IMR-90 (cell line): ENCODE data around the gene NXPE4. TPM values are rescaled to one million over a fixed set of nuclear protein-coding genes. Genes with fewer than 3 reads are reported as not detected.
"Not testable (repeated sequence)": the region's sequence is repeated elsewhere in the genome, so short reads cannot be mapped to it uniquely, and the experiment has no call there.

ENCODE experiments used
- ATAC-seq: fragments of 200-7000 bp; cut with Tn5 transposase; 2 replicates; pipeline ENCODE4 v1.9.1; 2020; ENCODE audit warnings: low read depth, mild to moderate bottlenecking, moderate library complexity
- Bru-seq: library from RNA; stranded (reverse); fragments of 400-500 nt; gene quantifications from one replicate; lab custom pipeline; 2021; lab: Mats Ljungman, UMichigan
- BruChase-seq, 2 experiments: library from RNA; stranded (reverse); fragments of 400-500 nt; gene quantifications; one replicate each; lab custom pipeline; 2021; lab: Mats Ljungman, UMichigan
- BruUV-seq: library from RNA; stranded (reverse); fragments of 400-500 nt; replicated peaks from 2 replicates; lab custom pipeline; 2021; lab: Mats Ljungman, UMichigan
- CTCF ChIA-PET: fragments of 300-600 bp; formaldehyde crosslinking; extraction: SDS; loops from one replicate; lab custom pipeline; 2021; ENCODE audit warnings: antibody characterized with exemption; lab: Yijun Ruan, JAX
- POLR2A ChIA-PET: fragments of 300-600 bp; sonication (Branson Sonifier 250); formaldehyde crosslinking; loops from one replicate; lab custom pipeline; 2022; ENCODE audit warnings: antibody characterized with exemption; ENCODE audit not compliant: unreplicated experiment; lab: Charles Lee
- DNase-seq: peaks from one replicate; pipeline ENCODE4 v3.0.0; 2013
- H2AFZ ChIP-seq: replicated peaks from 2 replicates; pipeline ENCODE3; 2013; ENCODE audit warnings: low read length, mild to moderate bottlenecking; ENCODE audit not compliant: poor library complexity
- H2AK5ac ChIP-seq: 2 replicates; pipeline ENCODE4 v1.6.1; 2013; ENCODE audit warnings: low read depth, low read length, inconsistent platforms
- H2AK9ac ChIP-seq: replicated peaks from 2 replicates; pipeline ENCODE3; 2013; ENCODE audit warnings: mild to moderate bottlenecking, low read depth, low read length, moderate library complexity; ENCODE audit not compliant: poor library complexity
- H2BK120ac ChIP-seq: 2 replicates; pipeline ENCODE4 v1.6.1; 2013; ENCODE audit warnings: low read depth, low read length, inconsistent platforms
- H2BK15ac ChIP-seq: 3 replicates; pipeline ENCODE4 v1.6.1; 2013; ENCODE audit warnings: low read depth, low read length, inconsistent platforms
- H2BK20ac ChIP-seq: 2 replicates; pipeline ENCODE4 v1.6.1; 2013; ENCODE audit warnings: low read depth, mild to moderate bottlenecking, inconsistent platforms, low read length, moderate library complexity
- H2BK5ac ChIP-seq: 2 replicates; pipeline ENCODE4 v1.6.1; 2013; ENCODE audit warnings: mild to moderate bottlenecking, low read depth, low read length, inconsistent platforms; ENCODE audit not compliant: poor library complexity, severe bottlenecking
- H3K14ac ChIP-seq: replicated peaks from 2 replicates; pipeline ENCODE4 v1.6.1; 2013; ENCODE audit warnings: low read depth, low read length, inconsistent platforms
- H3K18ac ChIP-seq: 2 replicates; pipeline ENCODE4 v1.6.1; 2013; ENCODE audit warnings: low read depth, low read length, control low read depth
- H3K23ac ChIP-seq: 2 replicates; pipeline ENCODE4 v1.6.1; 2013; ENCODE audit warnings: low read depth, low read length, inconsistent platforms
- H3K27ac ChIP-seq: 2 replicates; pipeline ENCODE4 v1.5.1; 2013; ENCODE audit warnings: mild to moderate bottlenecking, control low read depth, low read length; ENCODE audit not compliant: insufficient read depth
- H3K27me3 ChIP-seq: 2 replicates; pipeline ENCODE4 v1.6.1; 2013; ENCODE audit warnings: low read length; ENCODE audit not compliant: control insufficient read depth, insufficient read depth
- H3K36me3 ChIP-seq: 2 replicates; pipeline ENCODE4 v1.6.1; 2013; ENCODE audit warnings: low read length, mixed read lengths; ENCODE audit not compliant: control insufficient read depth, insufficient read depth
- H3K4ac ChIP-seq: 2 replicates; pipeline ENCODE4 v1.6.1; 2013; ENCODE audit warnings: low read depth, low read length, inconsistent platforms
- H3K4me1 ChIP-seq: 2 replicates; pipeline ENCODE4 v1.6.1; 2013; ENCODE audit warnings: low read length, mixed read lengths; ENCODE audit not compliant: control insufficient read depth, insufficient read depth
- H3K4me2 ChIP-seq: 2 replicates; pipeline ENCODE4 v1.6.1; 2013; ENCODE audit warnings: low read depth, mild to moderate bottlenecking, control low read depth, low read length, moderate library complexity
- H3K4me3 ChIP-seq: 2 replicates; pipeline ENCODE4 v1.5.1; 2013; ENCODE audit warnings: low read depth, mild to moderate bottlenecking, control low read depth, low read length, moderate library complexity; ENCODE audit not compliant: insufficient read depth
- H3K56ac ChIP-seq: 2 replicates; pipeline ENCODE4 v1.6.1; 2013; ENCODE audit warnings: low read length, inconsistent platforms; ENCODE audit not compliant: insufficient read depth; ENCODE audit errors: extremely low read depth
- H3K79me1 ChIP-seq, 2 experiments: 2 replicates each; pipeline ENCODE4 v1.6.1; 2013; ENCODE audit warnings: low read length in 2 of 2, inconsistent platforms in 1 of 2, low read depth in 1 of 2
- H3K9ac ChIP-seq: 2 replicates; pipeline ENCODE4 v1.6.1; 2013; ENCODE audit warnings: low read depth, low read length, control low read depth
- H3K9me1 ChIP-seq: 2 replicates; pipeline ENCODE4 v1.6.1; 2013; ENCODE audit warnings: low read length, inconsistent platforms; ENCODE audit not compliant: insufficient read depth
- H3K9me3 ChIP-seq: 2 replicates; pipeline ENCODE4 v1.6.1; 2013; ENCODE audit warnings: low read length; ENCODE audit not compliant: control insufficient read depth, insufficient read depth
- H4K20me1 ChIP-seq: 2 replicates; pipeline ENCODE4 v1.6.1; 2013; ENCODE audit warnings: low read length, inconsistent platforms; ENCODE audit not compliant: insufficient read depth
- H4K5ac ChIP-seq: 2 replicates; pipeline ENCODE4 v1.6.1; 2013; ENCODE audit warnings: mild to moderate bottlenecking, low read depth, low read length, control low read depth
- H4K8ac ChIP-seq, 2 experiments: 2 replicates each; pipeline ENCODE4 v1.6.1; 2013; ENCODE audit warnings: low read depth in 2 of 2, low read length in 2 of 2, control low read depth in 1 of 2, inconsistent platforms in 1 of 2
- H4K91ac ChIP-seq: 2 replicates; pipeline ENCODE4 v1.6.1; 2013; ENCODE audit warnings: low read depth, low read length, inconsistent platforms; ENCODE audit not compliant: insufficient read depth
- MAZ ChIP-seq: IDR thresholded peaks from 2 replicates; pipeline ENCODE4 v1.6.1; 2012; ENCODE audit warnings: low read depth, mild to moderate bottlenecking, low read length, improper control_type of control experiment, moderate library complexity, borderline replicate concordance
- MXI1 ChIP-seq: IDR thresholded peaks from 2 replicates; pipeline ENCODE4 v1.6.1; 2012; ENCODE audit warnings: low read depth, mild to moderate bottlenecking, low read length, moderate library complexity, borderline replicate concordance
- POLR2A ChIP-seq: IDR thresholded peaks from 2 replicates; pipeline ENCODE4 v1.6.1; 2012; ENCODE audit warnings: mild to moderate bottlenecking, low read depth, low read length
- WGBS, 2 experiments: methylation state at CpG; one replicate each; pipeline versions ENCODE4 v1.1.5 to v1.1.7; 2013; ENCODE audit warnings: missing lambda C conversion rate in 2 of 2; ENCODE audit not compliant: insufficient read length in 1 of 2; ENCODE audit errors: extremely low coverage in 2 of 2; 5-methylcytosine and 5-hydroxymethylcytosine counted together
- dilution Hi-C: fragments of 300-500 bp; cut with HindIII; formaldehyde crosslinking; loops from one replicate; pipeline ENCODE4 v1.14.3; 2018; ENCODE audit warnings: low sequenced_read_pairs; ENCODE audit not compliant: unreplicated experiment
- in situ Hi-C: fragments of 300-500 bp; cut with MboI; formaldehyde crosslinking; loops from 3 replicates; pipeline ENCODE4 v1.14.3; 2019; ENCODE audit warnings: low sequenced_read_pairs, inconsistent platforms, mixed read lengths
- intact Hi-C: fragments of 100-400 bp; cut with micrococcal nuclease; formaldehyde crosslinking; loops from 2 replicates; pipeline ENCODE4 v1.10.0; 2022
- long read RNA-seq: library from polyadenylated mRNA; unstranded; transcript quantifications from one replicate; pipeline ENCODE4 v2.0.0, GENCODE V29; 2021; ENCODE audit not compliant: unreplicated experiment
- polyA plus RNA-seq, 3 experiments: library from polyadenylated mRNA; depleted of rRNA; stranded (reverse); fragments of >200 nt; gene quantifications; 2 replicates each; pipeline ENCODE4 v1.2.3, GENCODE V29; 2012; ENCODE audit warnings: low replicate concordance in 1 of 3
- total RNA-seq: library from RNA; depleted of rRNA; stranded (reverse); fragments of >200 nt; gene quantifications from 2 replicates; pipeline ENCODE4 v1.2.3, GENCODE V29; 2012; rRNA removed

NXPE4 gene
- total RNA-seq (not detected in 2 replicates), polyA plus RNA-seq (2012; rRNA removed) (not detected in 2 replicates), Bru-seq, nascent RNA (not detected), BruChase-seq, experiment 1, labeled RNA remaining after a 6-hour chase (not detected), BruChase-seq, experiment 2, labeled RNA remaining after a 2-hour chase (not detected)
- not detected in 2 replicates for polyA plus RNA-seq (2012; cell fraction: cytosol; rRNA removed)
- polyA plus RNA-seq (2012; cell fraction: nucleus; rRNA removed; ENCODE audit: low replicate concordance), result not detected in 2 replicates
- long read RNA-seq, result 0 reads

- Histone ChIP-seq H3K56ac (no peak within 1 kb of the TSS), H3K79me1 (no peaks in the 10 kb centered on the region), H3K9ac (no peak within 1 kb of the TSS), H2BK5ac (no peak within 1 kb of the TSS), H3K23ac (no peak within 1 kb of the TSS), H2AFZ (no peak within 1 kb of the TSS), H2BK15ac (no peak within 1 kb of the TSS), H4K8ac (no peak within 1 kb of the TSS), H3K4me1 (no peaks in the 10 kb centered on the region), H2BK120ac (no peak within 1 kb of the TSS), H4K5ac (no peak within 1 kb of the TSS), H3K4me2 (no peak within 1 kb of the TSS), H3K4me3 (no peak within 1 kb of the TSS), H3K14ac (no peak within 1 kb of the TSS), H2AK5ac (no peak within 1 kb of the TSS), H4K20me1 (no peaks in the 10 kb centered on the region), H4K91ac (no peak within 1 kb of the TSS), H3K36me3 (no peaks in the 10 kb centered on the region), H3K9me1 (no peaks in the 10 kb centered on the region), H2AK9ac (no peak within 1 kb of the TSS), H2BK20ac (no peak within 1 kb of the TSS), H3K27ac (no peak within 1 kb of the TSS), H3K4ac (no peak within 1 kb of the TSS), H3K9me3 (no peaks in the 10 kb centered on the region), H3K18ac (no peak within 1 kb of the TSS), H3K27me3 (no peaks in the 10 kb centered on the region)
- BruUV-seq, result no TSS peak
- ATAC-seq, result no peak
- POLR2A ChIA-PET, result no interaction called here
- TF ChIP-seq POLR2A (no peak), MAZ (no peak), MXI1 (no peak)
- CTCF ChIA-PET, result no interaction called here
- no CpG with 5 or more reads among the region's 2 CpGs for WGBS, 2 experiments
- intact Hi-C loops, result no loop called here
- no peak for DNase-seq
- dilution Hi-C loops, result no loop called here
- in situ Hi-C loops, result loop anchor here (25.0 kb wide), 1 partner anchor 583 kb away; no protein-coding TSS in a partner anchor
Observed at GRCh38 chr11:114595571-114595970, at the start of gene NXPE4. Gene NXPE4, minus strand, starts transcription at chr11:114595786. Its CDS starts 1,027 bp downstream, at chr11:114594759.

DNA sequence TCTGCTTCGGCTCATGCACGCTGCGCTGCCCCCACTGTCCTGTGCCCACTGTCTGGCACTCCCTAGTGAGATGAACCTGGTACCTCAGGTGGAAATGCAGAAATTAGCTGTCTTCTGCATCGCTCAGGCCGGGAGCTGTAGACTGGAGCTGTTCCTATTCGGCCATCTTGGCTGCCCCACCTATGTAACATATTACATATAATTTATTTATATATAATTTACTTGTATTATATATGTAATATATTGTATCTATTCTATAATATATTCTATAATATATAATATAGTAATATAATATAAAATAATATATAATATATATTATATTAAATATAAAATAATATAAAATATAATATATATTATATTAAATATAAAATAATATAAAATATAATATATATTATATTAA is 43.9 kb upstream of the NXPE4 start:
- H4K8ac ChIP-seq, H3K18ac ChIP-seq, H3K4ac ChIP-seq, H3K36me3 ChIP-seq, H2AK5ac ChIP-seq, POLR2A ChIA-PET, H3K4me1 ChIP-seq, H3K23ac ChIP-seq, H2BK15ac ChIP-seq, H3K79me1 ChIP-seq, BruUV-seq, H3K56ac ChIP-seq, H2AK9ac ChIP-seq, H4K20me1 ChIP-seq, dilution Hi-C loops, intact Hi-C loops, H2BK120ac ChIP-seq, H3K9me3 ChIP-seq, ATAC-seq, H4K5ac ChIP-seq, H4K91ac ChIP-seq, H3K4me2 ChIP-seq, H2BK5ac ChIP-seq, H3K14ac ChIP-seq, H3K9ac ChIP-seq, H3K4me3 ChIP-seq, H3K27ac ChIP-seq, H3K9me1 ChIP-seq, H2AFZ ChIP-seq, CTCF ChIA-PET, in situ Hi-C loops, H3K27me3 ChIP-seq, DNase-seq, H2BK20ac ChIP-seq: not testable (repeated sequence)
- no CpG with 5 or more reads among the region's 6 CpGs for WGBS, 2 experiments
